CD4-positive, CD25-positive, alpha-beta regulatory T cell (primary cell): Measurements from ENCODE around the gene SLC51A. TPM values are rescaled to one million over a fixed set of nuclear protein-coding genes. Genes with fewer than 3 reads are reported as not detected.
"Not testable (repeated sequence)": the region's sequence is repeated elsewhere in the genome, so short reads cannot be mapped to it uniquely, and the experiment has no call there.

Experiments
- ATAC-seq, 2 donors: fragments of 150-1000 bp; cut with Tn5 transposase; one replicate each; pipeline ENCODE4 v1.10.0; 2021; ENCODE audit warnings: low read depth in 2 of 2, moderate number of reproducible peaks in 2 of 2, moderate library complexity in 1 of 2
- DNase-seq, 3 donors: peaks; one replicate each; pipeline versions ENCODE4 v3.0.0 to v3.0.0-alpha.2; 2012 to 2022; ENCODE audit warnings: mixed read lengths in 1 of 3
- H3K27ac ChIP-seq: one replicate; pipeline ENCODE4 v1.7.0; 2013; ENCODE audit warnings: mild to moderate bottlenecking, low read length; ENCODE audit not compliant: insufficient read depth, poor library complexity, severe bottlenecking
- H3K27me3 ChIP-seq: one replicate; pipeline ENCODE4 v1.7.0; 2013; ENCODE audit warnings: low read length; ENCODE audit not compliant: control insufficient read depth, insufficient read depth
- H3K36me3 ChIP-seq: one replicate; pipeline ENCODE4 v1.7.0; 2013; ENCODE audit warnings: mild to moderate bottlenecking, low read length, moderate library complexity; ENCODE audit not compliant: control insufficient read depth, insufficient read depth
- H3K4me1 ChIP-seq: 2 replicates; pipeline ENCODE4 v1.7.0; 2013; ENCODE audit warnings: mild to moderate bottlenecking, low read length; ENCODE audit not compliant: insufficient read depth, control insufficient read depth, poor library complexity, severe bottlenecking
- H3K4me3 ChIP-seq: one replicate; pipeline ENCODE4 v1.7.0; 2013; ENCODE audit warnings: low read depth, mild to moderate bottlenecking, low read length, moderate library complexity
- H3K9me3 ChIP-seq, 2 experiments: 1 replicate in 1 of 2; 2 replicates in 1 of 2; pipeline ENCODE4 v1.7.0; 2013; ENCODE audit warnings: low read length in 2 of 2, mild to moderate bottlenecking in 1 of 2, moderate library complexity in 1 of 2; ENCODE audit not compliant: control insufficient read depth in 2 of 2
- H3K27ac Mint-ChIP-seq, 3 donors: one replicate each; pipeline ENCODE4 v1.8.0; 2020 to 2022; ENCODE audit warnings: mild to moderate bottlenecking in 3 of 3, mixed read lengths in 3 of 3, moderate library complexity in 2 of 3
- H3K27me3 Mint-ChIP-seq: one replicate; pipeline ENCODE4 v1.8.0; 2022; ENCODE audit warnings: mild to moderate bottlenecking, mixed read lengths
- H3K36me3 Mint-ChIP-seq: one replicate; pipeline ENCODE4 v1.8.0; 2020; ENCODE audit warnings: mixed read lengths
- H3K4me1 Mint-ChIP-seq, 4 donors: one replicate each; pipeline ENCODE4 v1.8.0; 2020 to 2022; ENCODE audit warnings: mixed read lengths in 4 of 4, mild to moderate bottlenecking in 1 of 4
- H3K4me3 Mint-ChIP-seq, 4 donors: one replicate each; pipeline ENCODE4 v1.8.0; 2020 to 2022; ENCODE audit warnings: mild to moderate bottlenecking in 4 of 4, mixed read lengths in 4 of 4, moderate library complexity in 3 of 4
- H3K9me3 Mint-ChIP-seq, 7 donors: one replicate each; pipeline ENCODE4 v1.8.0; 2020 to 2022; ENCODE audit warnings: mixed read lengths in 7 of 7, mild to moderate bottlenecking in 3 of 7, moderate library complexity in 2 of 7
- polyA plus RNA-seq, 4 donors: library from polyadenylated mRNA; unstranded; fragments of 300-500 nt; fragmentation: Illumina TruSeq; gene quantifications; one replicate each; pipeline ENCODE4 v1.2.3, GENCODE V29; 2021
- total RNA-seq: library from RNA; stranded (reverse); gene quantifications from one replicate; pipeline ENCODE4 v1.2.3, GENCODE V29; 2022

The SLC51A gene
- total RNA-seq = not detected
- 1 to 10 TPM in 1 of 4 donors, under 1 TPM in 3; 0.38 to 2.2 (median 0.63) TPM for polyA plus RNA-seq

- Mint-ChIP-seq H3K4me3 (peak within 1 kb of the TSS in 2 of 4 donors; percentile 55 to 59), H3K27me3 (no peaks in the 10 kb centered on the region), H3K36me3 (no peaks in the 10 kb centered on the region), H3K27ac (no peak within 1 kb of the TSS), H3K4me1 (peaks cover 0 to 19% (median 10%) of the 10 kb centered on the region in 4 donors), H3K9me3 (peaks cover 0 to 1% (median 0%) of the 10 kb centered on the region in 7 donors)
- DNase-seq (no peak), ATAC-seq (no peak)
- Histone ChIP-seq H3K4me3 (no peak within 1 kb of the TSS), H3K4me1 (peaks cover 7% of the 10 kb centered on the region), H3K27ac (no peak within 1 kb of the TSS), H3K27me3 (no peaks in the 10 kb centered on the region), H3K36me3 (no peaks in the 10 kb centered on the region), H3K9me3 (no peaks in the 10 kb centered on the region)
These were observed at the start of gene SLC51A for GRCh38 chr3:196216089-196216564. Gene SLC51A, plus strand, starts transcription at chr3:196216534. Its CDS starts 179 bp downstream, at chr3:196216713.

DNA sequence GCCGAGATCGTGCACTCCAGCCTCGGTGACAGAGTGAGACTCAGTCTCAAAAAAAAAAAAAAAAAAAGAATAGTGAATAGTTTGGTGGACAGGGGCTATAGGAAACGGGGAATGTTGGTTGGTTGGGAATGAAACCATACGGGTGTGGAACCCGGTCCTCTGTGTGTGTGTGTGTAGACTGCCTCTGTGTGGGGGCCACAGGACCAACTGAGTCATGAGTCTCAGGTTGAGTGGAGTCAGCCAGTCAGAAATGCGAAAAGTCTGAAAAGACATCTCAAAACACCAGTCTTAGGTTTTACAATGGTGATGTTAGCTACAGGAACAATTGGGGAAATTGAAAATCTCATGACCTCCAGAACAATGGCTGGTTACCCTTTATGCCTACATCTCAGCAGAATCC is 49.6 kb upstream of the SLC51A start:
- no peaks in the 10 kb centered on the region for H3K27me3 Mint-ChIP-seq
- H3K27ac Mint-ChIP-seq = peak overlapping the region in 2 of 3 donors; percentile 31 to 71
- ATAC-seq = no peak

GRCh38 chr3:196168808-196169391 is 47.4 kb upstream of the SLC51A start:
- Mint-ChIP-seq H3K4me1 (peaks cover 0 to 9% (median 2%) of the 10 kb centered on the region in 4 donors), H3K4me3 (no peak overlapping the region), H3K36me3 (no peaks in the 10 kb centered on the region), H3K27me3 (no peaks in the 10 kb centered on the region), H3K9me3 (no peaks in the 10 kb centered on the region), H3K27ac (no peak overlapping the region)
- H3K9me3 ChIP-seq = no peaks in the 10 kb centered on the region
- ATAC-seq (no peak), DNase-seq (no peak)
- no peak overlapping the region for H3K4me3 ChIP-seq
- H3K27ac ChIP-seq = no peak overlapping the region
- no peaks in the 10 kb centered on the region for H3K36me3 ChIP-seq
- H3K4me1 ChIP-seq = peaks cover 6% of the 10 kb centered on the region
- H3K27me3 ChIP-seq = no peaks in the 10 kb centered on the region

More for the DNA sequence above, 49.6 kb upstream of the SLC51A start:
- H3K36me3 ChIP-seq = no peaks in the 10 kb centered on the region
- no peak for DNase-seq
- Mint-ChIP-seq H3K4me1 (peaks cover 0 to 9% (median 2%) of the 10 kb centered on the region in 4 donors), H3K4me3 (no peak overlapping the region), H3K36me3 (no peaks in the 10 kb centered on the region), H3K9me3 (no peaks in the 10 kb centered on the region)
- no peak overlapping the region for H3K27ac ChIP-seq
- no peaks in the 10 kb centered on the region for H3K27me3 ChIP-seq
- peaks cover 6% of the 10 kb centered on the region for H3K4me1 ChIP-seq
- no peak overlapping the region for H3K4me3 ChIP-seq
- no peaks in the 10 kb centered on the region for H3K9me3 ChIP-seq

DNA sequence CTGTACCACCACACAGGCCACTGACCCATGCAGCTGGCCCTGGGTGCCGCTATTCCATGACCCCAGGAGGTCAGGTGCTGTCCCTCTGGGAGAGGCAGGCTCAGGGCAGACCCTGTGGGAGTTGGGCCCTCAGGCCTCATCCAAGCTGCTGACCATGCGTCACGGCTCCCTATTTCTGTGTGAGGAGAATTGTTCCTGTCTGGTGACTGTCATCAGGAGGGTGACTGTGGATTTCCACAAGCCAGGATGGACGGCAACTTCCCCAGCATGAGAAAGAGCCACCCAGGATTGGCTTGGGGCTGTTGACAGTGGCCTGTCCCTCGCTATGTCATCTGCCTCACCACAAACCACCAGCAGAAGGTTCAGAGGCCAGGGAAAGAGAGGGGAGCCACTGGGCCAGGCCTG is 46.5 kb upstream of the SLC51A start:
- H3K4me1 ChIP-seq = peaks cover 6% of the 10 kb centered on the region

DNA sequence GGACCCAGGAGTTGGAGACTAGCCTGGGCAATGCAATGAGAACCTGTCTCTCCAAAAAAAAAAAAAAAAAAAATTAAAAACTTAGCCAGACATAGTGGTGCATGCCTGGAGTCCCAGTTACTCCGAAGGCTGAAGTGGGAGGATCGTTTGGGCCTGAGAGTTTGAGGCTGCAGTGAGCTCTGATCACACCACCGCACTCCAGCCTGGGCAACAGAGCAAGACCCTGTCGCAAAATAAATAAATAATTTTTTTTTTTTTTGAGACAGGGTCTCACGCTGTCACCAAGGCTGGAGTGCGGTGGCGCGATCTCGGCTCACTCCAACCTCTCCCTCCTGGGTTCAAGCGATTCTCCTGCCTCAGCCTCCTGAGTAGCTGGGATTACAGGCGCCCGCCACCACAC is 46.0 kb upstream of the SLC51A start:
- not testable (repeated sequence) for H3K9me3 Mint-ChIP-seq, H3K4me3 ChIP-seq, H3K4me1 ChIP-seq, H3K4me1 Mint-ChIP-seq, H3K4me3 Mint-ChIP-seq, ATAC-seq, H3K36me3 ChIP-seq, H3K27me3 ChIP-seq, H3K27ac ChIP-seq, DNase-seq, H3K27ac Mint-ChIP-seq, H3K9me3 ChIP-seq, H3K36me3 Mint-ChIP-seq, H3K27me3 Mint-ChIP-seq

More for the DNA sequence above, 46.5 kb upstream of the SLC51A start:
- Mint-ChIP-seq H3K36me3 (no peaks in the 10 kb centered on the region), H3K27me3 (no peaks in the 10 kb centered on the region), H3K4me3 (no peak overlapping the region), H3K27ac (no peak overlapping the region), H3K4me1 (peaks cover 0 to 9% (median 2%) of the 10 kb centered on the region in 4 donors), H3K9me3 (no peaks in the 10 kb centered on the region)
- no peak for DNase-seq
- no peaks in the 10 kb centered on the region for H3K9me3 ChIP-seq
- no peak overlapping the region for H3K27ac ChIP-seq
- ATAC-seq = no peak
- no peaks in the 10 kb centered on the region for H3K36me3 ChIP-seq
- no peaks in the 10 kb centered on the region for H3K27me3 ChIP-seq
- no peak overlapping the region for H3K4me3 ChIP-seq

GRCh38 chr3:196174652-196175051 is 41.7 kb upstream of the SLC51A start:
- no peaks in the 10 kb centered on the region for H3K27me3 ChIP-seq
- H3K27ac ChIP-seq = no peak overlapping the region
- no peaks in the 10 kb centered on the region for H3K9me3 ChIP-seq
- ATAC-seq (no peak), DNase-seq (no peak)
- Mint-ChIP-seq H3K4me3 (no peak overlapping the region), H3K36me3 (no peaks in the 10 kb centered on the region), H3K4me1 (peaks cover 7 to 19% (median 16%) of the 10 kb centered on the region in 4 donors), H3K9me3 (no peaks in the 10 kb centered on the region), H3K27me3 (no peaks in the 10 kb centered on the region), H3K27ac (no peak overlapping the region)
- H3K36me3 ChIP-seq = no peaks in the 10 kb centered on the region
- H3K4me1 ChIP-seq = peaks cover 14% of the 10 kb centered on the region
- H3K4me3 ChIP-seq = no peak overlapping the region

DNA sequence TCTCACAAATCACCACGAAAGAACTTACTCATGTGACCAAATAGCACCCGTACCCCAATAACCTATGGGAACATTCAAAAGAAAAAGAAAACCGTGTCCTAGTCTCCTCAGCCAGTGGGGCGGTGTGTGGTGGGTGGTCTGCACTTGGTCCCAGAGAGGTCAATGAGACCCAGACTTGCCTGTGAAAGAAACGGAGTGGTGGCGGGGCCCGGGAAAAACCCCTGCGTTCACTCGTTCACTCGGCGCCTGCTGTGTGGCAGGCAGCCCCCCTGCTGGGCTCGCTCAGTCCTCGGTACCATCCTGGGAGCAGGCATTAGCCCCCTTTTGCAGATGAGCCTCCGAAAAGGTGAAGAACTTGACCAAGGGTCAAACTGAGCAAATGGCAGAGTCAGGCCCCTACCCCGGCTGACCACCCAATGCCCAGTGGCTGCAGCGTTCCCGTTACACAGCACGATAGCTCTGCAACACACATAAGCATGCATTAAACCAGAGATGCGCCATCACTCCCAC is 41.2 kb upstream of the SLC51A start:
- H3K27ac ChIP-seq = no peak overlapping the region

DNA sequence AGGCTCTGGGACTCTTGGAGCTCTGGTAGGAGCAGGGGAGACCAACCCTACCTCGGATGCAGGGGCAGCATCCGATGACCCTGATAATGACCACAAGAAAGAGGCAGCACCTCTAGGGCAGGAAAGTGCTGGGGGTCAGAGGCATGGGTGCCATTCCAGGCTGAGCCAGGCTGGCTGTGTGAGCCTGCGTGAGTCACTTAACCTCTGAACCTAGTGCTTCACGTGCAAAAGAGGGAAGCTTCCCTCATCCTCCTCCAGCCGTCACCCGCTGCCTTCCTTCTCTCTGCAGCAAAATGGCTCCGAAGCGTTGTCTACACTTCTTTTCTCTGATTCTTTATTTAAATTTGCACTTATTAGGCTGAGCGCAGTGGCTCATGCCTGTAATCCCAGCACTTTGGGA is 40.6 kb upstream of the SLC51A start:
- Mint-ChIP-seq H3K4me3 (no peak overlapping the region), H3K4me1 (peaks cover 7 to 29% (median 21%) of the 10 kb centered on the region in 4 donors), H3K27me3 (no peaks in the 10 kb centered on the region), H3K36me3 (no peaks in the 10 kb centered on the region), H3K9me3 (no peaks in the 10 kb centered on the region), H3K27ac (no peak overlapping the region)
- Histone ChIP-seq H3K4me1 (peaks cover 25% of the 10 kb centered on the region), H3K27ac (no peak overlapping the region), H3K36me3 (no peaks in the 10 kb centered on the region), H3K9me3 (no peaks in the 10 kb centered on the region), H3K4me3 (no peak overlapping the region), H3K27me3 (no peaks in the 10 kb centered on the region)
- DNase-seq = no peak
- no peak for ATAC-seq

More for the DNA sequence above, 41.2 kb upstream of the SLC51A start:
- H3K9me3 ChIP-seq = no peaks in the 10 kb centered on the region
- Mint-ChIP-seq H3K27ac (no peak overlapping the region), H3K4me3 (no peak overlapping the region), H3K36me3 (no peaks in the 10 kb centered on the region), H3K4me1 (peaks cover 7 to 24% (median 20%) of the 10 kb centered on the region in 4 donors), H3K27me3 (no peaks in the 10 kb centered on the region), H3K9me3 (no peaks in the 10 kb centered on the region)
- no peaks in the 10 kb centered on the region for H3K36me3 ChIP-seq
- ATAC-seq (no peak), DNase-seq (no peak)
- H3K4me1 ChIP-seq = peaks cover 19% of the 10 kb centered on the region
- no peak overlapping the region for H3K4me3 ChIP-seq
- no peaks in the 10 kb centered on the region for H3K27me3 ChIP-seq
